Measurements from ENCODE around the gene UTP25.

GRCh38 chr1:209853676-209854075 lies 25.9 kb downstream of the UTP25 start:
- TF ChIP-seq CSDC2 (CRISPR knock-in tag; IDR thresholded peaks at IDR 0.05) (no peak), ARNTL (CRISPR knock-in tag; IDR thresholded peaks at IDR 0.05; ENCODE audit: borderline replicate concordance, low read depth) (no peak), CREB5 (CRISPR knock-in tag; IDR thresholded peaks at IDR 0.05; ENCODE audit: low read depth) (no peak), ZNF8 (CRISPR knock-in tag; IDR thresholded peaks at IDR 0.05) (no peak), BACH2 (CRISPR knock-in tag; IDR thresholded peaks at IDR 0.05; ENCODE audit: borderline replicate concordance) (no peak), PATZ1 (CRISPR knock-in tag; IDR thresholded peaks at IDR 0.05; ENCODE audit: borderline replicate concordance) (no peak), ESRRG (CRISPR knock-in tag; IDR thresholded peaks at IDR 0.05) (no peak), ZFP30 (CRISPR knock-in tag; IDR thresholded peaks at IDR 0.05) (no peak), SNAI2 (CRISPR knock-in tag; IDR thresholded peaks at IDR 0.05) (no peak), ZFP3 (CRISPR knock-in tag; IDR thresholded peaks at IDR 0.05) (no peak), TOX (CRISPR knock-in tag; IDR thresholded peaks at IDR 0.05; ENCODE audit: borderline replicate concordance) (no peak), TCF4 (CRISPR knock-in tag; IDR thresholded peaks at IDR 0.05; ENCODE audit: borderline replicate concordance) (no peak), ZNF565 (CRISPR knock-in tag; conservative IDR thresholded peaks at IDR 0.05; ENCODE audit: low read depth) (no peak)
